HG02623 (cell line): Measurements from ENCODE around the gene USH1G.
"Not testable (repeated sequence)": the region's sequence is repeated elsewhere in the genome, so short reads cannot be mapped to it uniquely, and the experiment has no call there.

Experiments used
- ATAC-seq: cut with Tn5 transposase; IDR thresholded peaks from one replicate; pipeline ENCODE4 v1.9.1; 2021; ENCODE audit warnings: moderate library complexity; ENCODE audit not compliant: unreplicated experiment

Gene USH1G

GRCh38 chr17:74935585-74936469 is 12.8 kb upstream of the USH1G start, which contains the start of gene OTOP3:
Gene OTOP3, plus strand, starts transcription at chr17:74935898. Its CDS starts 24 bp downstream, at chr17:74935922.
- no peak for ATAC-seq

- ATAC-seq = no peak
Observed at GRCh38 chr17:74935048-74935447, 12.0 kb upstream of the USH1G start.

- ATAC-seq = no peak
Observed at GRCh38 chr17:74930535-74931036, 7.5 kb upstream of the USH1G start.

- no peak for ATAC-seq
Observed at GRCh38 chr17:74928786-74929185, 5.7 kb upstream of the USH1G start.

GRCh38 chr17:74925242-74925641 is 2.2 kb upstream of the USH1G start:
- ATAC-seq = no peak

- no peak for ATAC-seq
Observed at GRCh38 chr17:74924250-74924948, 1.3 kb upstream of the USH1G start, which contains the start of gene OTOP2. Gene OTOP2, plus strand, starts transcription at chr17:74924273. Its CDS starts 360 bp downstream, at chr17:74924633.

- no peak for ATAC-seq
Observed at GRCh38 chr17:74923538-74924249, 639 bp upstream of the USH1G start.

GRCh38 chr17:74922172-74922571 is 883 bp downstream of the USH1G start:
- no peak for ATAC-seq

GRCh38 chr17:74921769-74922168 is 1.3 kb downstream of the USH1G start:
- no peak for ATAC-seq

- ATAC-seq = no peak
Observed at GRCh38 chr17:74921026-74921681, 1.9 kb downstream of the USH1G start.

- ATAC-seq = no peak
Observed at GRCh38 chr17:74920642-74921025, 2.4 kb downstream of the USH1G start.

- no peak for ATAC-seq
Observed at GRCh38 chr17:74920306-74920620, 2.8 kb downstream of the USH1G start.

- ATAC-seq = no peak
Observed at GRCh38 chr17:74919440-74920305, 3.4 kb downstream of the USH1G start.

GRCh38 chr17:74918906-74919305 is 4.1 kb downstream of the USH1G start:
- no peak for ATAC-seq

- no peak for ATAC-seq
Observed at GRCh38 chr17:74917430-74917829, 5.6 kb downstream of the USH1G start.

GRCh38 chr17:74916851-74917199 is 6.2 kb downstream of the USH1G start:
- ATAC-seq = no peak

GRCh38 chr17:74916136-74916850 is 6.8 kb downstream of the USH1G start:
- no peak for ATAC-seq

GRCh38 chr17:74911423-74911822 is 11.6 kb downstream of the USH1G start:
- not testable (repeated sequence) for ATAC-seq

- ATAC-seq = not testable (repeated sequence)
Observed at GRCh38 chr17:74909097-74909496, 14.0 kb downstream of the USH1G start.
